HG03571 (cell line): ENCODE results near the gene TES.
"Not testable (repeated sequence)": the region's sequence is repeated elsewhere in the genome, so short reads cannot be mapped to it uniquely, and the experiment has no call there.

Source experiments
- ATAC-seq: cut with Tn5 transposase; IDR thresholded peaks from one replicate; pipeline ENCODE4 v1.9.1; 2021; ENCODE audit not compliant: unreplicated experiment

The TES gene

DNA sequence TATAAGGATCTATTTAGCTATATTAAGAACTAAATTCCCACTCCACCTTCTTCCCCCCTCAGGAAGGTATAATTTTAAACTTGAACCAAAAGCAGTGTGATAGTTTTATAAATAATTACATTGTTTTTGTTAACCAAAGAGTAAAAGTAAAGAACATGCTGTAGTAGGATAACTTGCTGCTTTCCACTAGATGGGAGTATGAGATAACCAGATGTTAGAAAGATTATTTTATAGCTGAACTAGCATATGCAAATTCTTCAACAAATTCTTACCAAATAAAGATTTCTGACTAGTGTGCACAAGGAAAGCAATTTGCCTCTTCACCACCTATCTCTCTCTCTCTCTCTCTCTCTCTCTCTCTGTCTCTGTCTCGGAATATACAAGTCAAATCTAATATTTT is 31.8 kb downstream of the TES start:
- ATAC-seq = no peak

DNA sequence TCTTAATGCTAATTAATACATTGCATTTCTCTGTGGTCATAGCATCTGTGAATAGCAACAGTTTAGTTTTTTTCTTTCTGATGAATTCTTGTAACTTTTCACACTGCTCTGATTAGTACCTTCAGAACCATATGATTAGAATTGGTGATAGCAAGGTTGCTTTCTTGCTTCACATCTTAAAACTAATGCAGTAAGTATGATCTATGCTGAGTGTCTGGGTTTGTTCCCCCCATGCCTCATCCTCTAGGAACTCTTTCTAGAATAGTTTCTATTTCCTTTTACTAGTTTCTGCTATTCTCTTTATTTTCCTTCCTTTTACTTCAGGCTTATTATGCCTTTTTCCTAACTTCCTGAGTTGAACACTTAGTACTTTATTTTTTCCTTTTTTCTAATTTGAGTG is 32.4 kb downstream of the TES start:
- ATAC-seq = no peak

DNA sequence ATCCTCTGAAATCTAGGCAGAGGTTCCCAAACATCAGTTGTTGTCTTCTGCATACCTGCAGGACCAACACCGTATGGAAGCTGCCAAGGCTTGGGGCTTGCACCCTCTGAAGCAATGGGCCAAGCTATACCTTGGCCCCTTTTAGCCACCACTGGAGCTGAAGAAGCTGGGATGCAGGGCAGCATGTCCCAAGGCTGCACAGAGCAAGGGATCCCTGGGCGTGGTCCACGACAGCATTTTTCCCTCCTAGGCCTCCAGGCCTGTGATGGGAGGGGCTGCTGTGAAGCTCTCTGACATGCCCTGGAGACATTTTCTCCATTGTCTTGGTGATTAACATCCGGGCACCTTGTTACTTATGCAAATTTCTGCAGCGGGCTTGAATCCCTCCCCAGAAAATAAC is 34.5 kb downstream of the TES start:
- ATAC-seq = not testable (repeated sequence)

DNA sequence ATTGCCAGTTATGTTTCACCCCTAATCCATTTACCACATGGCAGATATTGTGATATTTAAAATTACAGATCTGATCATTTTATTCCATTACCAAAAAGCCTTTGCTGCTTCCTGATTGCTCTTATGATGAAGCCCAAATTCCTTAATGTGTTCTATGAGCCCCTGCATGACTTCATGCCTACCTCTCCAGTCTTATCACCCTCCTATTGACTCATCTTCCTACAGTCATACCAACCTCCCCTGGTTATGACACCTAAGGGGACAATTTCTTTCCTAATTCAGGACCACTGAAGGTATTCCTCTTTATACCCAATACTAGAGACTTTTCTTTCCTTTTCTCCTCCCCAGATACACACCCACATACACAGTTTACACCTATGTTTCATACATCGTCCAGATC is 36.0 kb downstream of the TES start:
- no peak for ATAC-seq

DNA sequence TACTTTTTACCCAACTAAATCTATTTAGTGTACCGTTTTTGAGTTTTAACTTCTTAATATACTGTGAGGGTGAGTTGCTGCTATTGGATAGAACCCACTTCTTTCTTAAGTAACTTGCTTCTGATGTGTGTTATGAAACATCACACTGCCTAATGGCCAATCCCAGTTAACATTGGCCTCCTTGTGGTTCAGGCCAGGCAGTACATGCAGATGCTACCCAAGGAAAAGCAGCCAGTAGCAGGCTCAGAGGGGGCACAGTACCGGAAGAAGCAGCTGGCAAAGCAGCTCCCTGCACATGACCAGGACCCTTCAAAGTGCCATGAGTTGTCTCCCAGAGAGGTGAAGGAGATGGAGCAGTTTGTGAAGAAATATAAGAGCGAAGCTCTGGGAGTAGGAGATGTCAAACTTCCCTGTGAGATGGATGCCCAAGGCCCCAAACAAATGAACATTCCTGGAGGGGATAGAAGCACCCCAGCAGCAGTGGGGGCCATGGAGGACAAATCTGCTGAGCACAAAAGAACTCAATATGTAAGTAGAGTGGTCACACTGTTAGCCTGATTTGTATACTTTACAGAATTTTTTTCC is 39.7 kb downstream of the TES start:
- no peak for ATAC-seq

DNA sequence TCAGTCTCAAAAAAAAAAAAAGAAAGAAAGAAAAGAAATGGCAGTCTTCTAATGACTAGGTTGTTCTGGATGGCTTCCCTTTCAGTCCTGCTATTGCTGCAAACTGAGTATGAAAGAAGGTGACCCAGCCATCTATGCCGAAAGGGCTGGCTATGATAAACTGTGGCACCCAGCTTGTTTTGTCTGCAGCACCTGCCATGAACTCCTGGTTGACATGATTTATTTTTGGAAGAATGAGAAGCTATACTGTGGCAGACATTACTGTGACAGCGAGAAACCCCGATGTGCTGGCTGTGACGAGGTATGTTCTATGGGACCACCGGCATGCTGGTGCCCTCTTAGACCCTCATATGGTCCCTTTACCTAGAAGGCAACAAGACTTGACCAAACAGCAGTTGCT is 41.3 kb downstream of the TES start:
- no peak for ATAC-seq

DNA sequence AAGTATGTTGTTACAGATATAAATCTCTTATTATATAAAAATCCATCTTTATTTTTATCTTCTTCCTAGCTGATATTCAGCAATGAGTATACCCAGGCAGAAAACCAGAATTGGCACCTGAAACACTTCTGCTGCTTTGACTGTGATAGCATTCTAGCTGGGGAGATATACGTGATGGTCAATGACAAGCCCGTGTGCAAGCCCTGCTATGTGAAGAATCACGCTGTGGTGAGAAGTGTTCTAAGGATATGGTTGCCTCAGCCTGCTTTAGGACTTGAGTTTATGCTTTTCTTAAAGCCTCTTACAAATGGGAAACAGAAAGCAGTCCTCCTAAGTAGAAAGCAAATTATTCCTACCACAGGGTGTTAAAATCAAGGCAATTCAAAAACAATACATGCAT is 41.9 kb downstream of the TES start:
- ATAC-seq = no peak

DNA sequence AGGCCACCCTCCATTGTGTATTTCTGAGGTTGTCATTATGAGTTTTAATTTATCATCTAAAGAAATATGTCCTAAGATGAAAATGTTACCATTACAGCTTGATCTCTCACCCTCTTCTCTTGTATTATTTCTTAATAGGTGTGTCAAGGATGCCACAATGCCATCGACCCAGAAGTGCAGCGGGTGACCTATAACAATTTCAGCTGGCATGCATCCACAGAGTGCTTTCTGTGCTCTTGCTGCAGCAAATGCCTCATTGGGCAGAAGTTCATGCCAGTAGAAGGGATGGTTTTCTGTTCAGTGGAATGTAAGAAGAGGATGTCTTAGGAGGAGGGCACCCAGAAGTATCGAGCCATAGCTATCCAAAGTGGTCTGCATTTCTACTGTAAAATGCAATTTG is 46.8 kb downstream of the TES start:
- ATAC-seq = no peak

DNA sequence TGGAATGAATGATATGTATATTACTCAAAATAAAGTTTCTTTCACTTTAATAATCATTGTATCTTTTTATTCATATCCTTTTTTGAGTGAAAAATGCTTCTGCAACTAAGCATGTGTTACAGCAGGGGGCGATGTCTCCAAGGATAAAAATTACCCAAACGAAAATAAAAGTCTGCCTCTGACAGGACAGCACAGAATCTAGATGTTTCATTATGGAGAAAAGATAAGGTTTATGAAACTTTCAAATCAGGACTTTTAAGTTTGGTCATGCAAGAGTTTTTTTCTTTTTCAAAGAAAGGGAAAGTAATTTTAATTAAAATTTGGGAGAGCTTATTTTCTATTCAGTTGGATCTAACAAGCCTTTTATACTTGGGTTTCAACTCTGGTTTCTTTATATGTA is 48.4 kb downstream of the TES start:
- no peak for ATAC-seq

DNA sequence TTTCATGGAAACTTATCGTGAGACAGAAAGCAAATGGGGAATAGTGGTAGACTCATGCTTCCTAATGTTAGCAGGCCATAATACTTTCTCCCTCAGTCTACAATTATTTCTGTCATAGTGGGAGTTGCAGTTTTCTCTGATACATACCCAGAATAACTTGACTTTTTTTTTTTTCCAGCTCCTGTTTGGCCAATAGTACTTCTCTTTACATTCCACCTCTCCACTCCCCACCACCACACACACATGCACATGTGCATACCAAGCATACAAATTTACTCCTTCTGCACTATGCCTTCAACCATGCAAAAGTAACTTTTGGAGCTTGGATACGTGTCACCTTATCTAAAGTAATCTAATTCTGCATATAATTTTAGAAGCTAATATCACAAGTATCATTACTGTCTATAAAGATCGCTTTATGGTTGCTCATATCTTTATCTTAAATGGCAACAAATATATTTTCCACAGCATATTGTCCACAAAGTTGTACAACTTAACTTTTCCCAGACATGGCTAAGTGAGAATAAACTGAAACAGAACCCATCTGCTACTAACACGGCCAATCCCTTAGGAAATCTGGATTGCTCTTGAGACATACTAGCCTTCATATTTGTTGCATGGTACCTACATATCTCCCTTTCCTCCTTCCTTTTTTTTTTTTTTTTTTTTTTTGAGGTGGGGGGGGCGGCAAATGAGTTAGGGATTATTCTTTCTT is 49.0 kb downstream of the TES start:
- ATAC-seq = no peak

DNA sequence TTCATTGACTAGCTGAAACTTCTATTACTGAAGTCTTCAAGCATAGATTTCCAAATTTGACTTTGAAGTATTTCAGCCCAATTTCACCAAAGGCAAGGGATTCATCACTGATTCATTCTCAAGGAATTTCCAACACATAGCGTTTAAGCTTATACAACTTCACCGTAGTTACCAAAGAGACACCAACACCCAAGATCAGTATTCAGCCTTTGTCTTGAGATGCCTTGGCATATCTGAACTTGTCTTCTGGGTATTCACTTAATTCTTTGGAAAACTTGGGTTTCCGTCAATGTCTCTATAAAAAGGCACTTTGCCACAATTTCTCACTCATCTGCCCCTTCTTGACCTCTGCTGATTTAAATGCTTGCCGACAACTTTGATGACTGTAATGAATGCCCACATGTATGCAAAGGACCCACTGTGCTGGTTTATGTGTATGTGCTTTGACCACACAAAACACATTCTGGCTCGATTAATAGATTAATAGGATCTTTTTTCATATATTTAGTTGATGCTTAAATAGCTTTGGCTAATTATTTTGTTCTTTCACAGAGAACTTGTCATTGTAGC is 49.6 kb downstream of the TES start:
- no peak for ATAC-seq

DNA sequence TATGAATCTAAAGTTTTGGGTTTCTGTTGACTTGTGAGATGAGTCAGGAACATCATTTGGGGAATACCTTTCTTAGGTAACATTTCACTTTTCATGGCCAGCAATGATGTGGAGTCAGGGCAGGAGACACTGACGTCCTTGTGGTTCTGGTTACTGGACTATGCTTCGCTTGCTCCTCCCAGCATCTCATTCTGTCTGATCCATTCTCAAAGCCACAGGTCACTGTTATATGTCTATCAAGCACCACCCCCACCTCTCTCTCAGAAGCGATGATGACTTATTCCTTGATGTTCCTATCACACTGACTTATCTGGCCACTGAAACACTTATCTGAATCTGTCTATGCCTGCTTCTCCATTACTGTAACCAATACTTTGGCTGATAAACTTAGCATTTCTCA is 51.6 kb downstream of the TES start:
- ATAC-seq = no peak

DNA sequence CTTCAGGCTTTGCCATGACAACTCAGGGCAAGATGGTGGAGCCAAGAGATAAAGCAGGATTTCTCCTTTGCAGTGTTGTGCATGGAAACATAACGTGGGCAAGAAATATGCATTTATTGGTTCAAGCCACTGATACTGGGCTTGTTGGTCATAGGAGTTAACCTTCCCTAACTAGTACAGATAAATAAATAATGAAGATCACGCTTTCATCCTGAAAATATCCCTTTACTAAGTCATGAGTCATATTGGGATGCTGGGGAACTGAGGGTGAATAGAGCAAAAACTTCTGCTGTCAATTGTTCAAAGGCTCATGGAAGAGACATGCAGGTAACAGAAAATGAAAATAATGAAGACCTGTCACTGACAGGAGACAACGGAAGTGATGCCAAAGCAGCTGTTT is 55.5 kb downstream of the TES start:
- ATAC-seq = no peak

DNA sequence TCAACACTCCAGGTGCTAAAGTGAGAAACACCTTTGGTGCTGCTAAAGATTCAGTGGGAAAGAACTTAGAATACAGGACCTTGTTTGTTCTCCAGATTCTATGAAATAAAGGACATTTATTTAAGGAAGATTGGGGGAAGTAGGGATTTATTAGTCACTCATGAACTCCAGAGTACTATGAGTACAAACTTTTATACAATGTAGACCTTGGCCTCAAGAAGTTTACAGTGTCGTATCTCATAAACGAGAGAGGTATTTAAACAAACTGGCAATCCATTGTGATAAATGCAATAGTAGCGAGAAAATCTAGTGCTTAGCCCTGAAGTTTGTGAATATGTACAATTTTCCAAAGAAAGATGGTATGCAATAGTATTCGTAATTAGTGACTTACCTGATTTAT is 59.1 kb downstream of the TES start:
- no peak for ATAC-seq

DNA sequence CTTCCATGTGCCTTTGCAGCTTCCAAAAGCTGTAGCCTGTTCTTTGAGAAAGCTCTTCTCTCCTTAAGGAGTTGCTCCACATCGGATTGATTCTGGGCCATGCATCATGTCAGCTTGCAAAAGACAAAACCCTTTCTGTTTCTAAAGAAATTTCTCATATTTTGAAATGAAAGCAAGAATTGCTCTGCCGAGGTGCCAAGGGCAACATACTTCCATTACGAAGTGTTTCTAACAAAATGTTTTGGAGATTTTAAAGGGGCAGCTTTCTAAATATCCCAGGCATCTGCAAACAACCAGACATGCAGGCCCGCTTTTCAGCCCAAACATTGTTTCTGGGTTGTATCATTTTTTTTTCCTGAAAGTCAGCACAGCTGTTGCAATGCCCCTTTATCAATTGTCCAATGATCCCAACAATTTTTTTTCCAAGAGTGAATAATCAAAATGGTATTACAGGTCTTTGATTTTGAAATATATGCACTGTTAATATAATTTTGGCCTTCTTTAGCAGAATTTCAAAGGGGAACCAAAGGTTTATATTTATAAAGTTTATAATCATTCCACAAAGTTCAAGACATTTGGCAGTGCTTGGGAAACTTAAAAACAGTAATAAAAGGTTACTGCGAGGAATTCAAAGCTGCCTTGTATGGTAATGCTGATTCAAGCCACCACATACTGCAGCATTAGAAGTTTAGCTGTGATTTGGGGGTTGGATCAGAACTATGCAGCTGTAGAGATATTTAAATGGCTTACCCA is 61.0 kb downstream of the TES start:
- no peak for ATAC-seq

DNA sequence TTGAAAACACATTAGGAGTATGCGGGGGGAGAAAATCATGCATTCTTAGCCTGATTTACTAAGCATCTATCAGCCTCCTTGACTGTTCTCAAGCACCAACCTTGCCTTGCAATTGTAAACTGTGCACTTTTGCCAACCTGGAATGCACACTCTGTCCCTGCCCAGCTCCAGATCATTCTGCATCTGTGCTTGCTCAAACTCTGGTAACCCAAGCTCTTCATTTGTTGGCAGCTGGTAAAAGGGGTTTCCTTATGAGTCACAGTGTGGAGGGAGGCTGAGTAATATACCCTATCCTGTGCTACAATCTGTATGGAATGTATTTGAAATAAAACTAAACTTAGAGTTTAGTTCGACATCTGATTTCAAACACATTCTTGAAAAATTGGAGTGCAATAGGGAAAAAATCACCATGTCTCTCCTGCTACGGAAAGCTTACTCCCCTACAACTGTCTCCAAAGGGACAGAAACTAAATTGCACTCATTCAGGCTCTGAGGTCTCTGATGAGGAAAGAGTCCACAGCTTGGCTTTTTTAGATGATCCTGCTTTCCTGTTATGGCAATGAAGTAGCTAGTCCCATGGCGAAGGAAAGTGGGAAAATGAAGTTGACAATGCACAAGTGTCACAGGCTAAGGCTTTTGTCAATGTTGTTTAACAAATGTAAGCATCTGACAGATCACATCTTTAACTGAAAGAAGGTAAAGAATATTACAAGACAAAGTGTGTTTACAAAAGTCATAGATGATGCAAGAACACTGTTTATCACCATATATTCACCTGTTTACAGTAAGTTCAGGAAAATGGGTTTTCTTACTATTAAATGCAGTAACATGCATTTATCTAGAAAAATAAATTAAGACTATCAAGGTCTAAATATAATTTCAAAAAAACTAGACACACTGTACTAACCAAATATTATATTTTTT is 61.9 kb downstream of the TES start:
- ATAC-seq = no peak

DNA sequence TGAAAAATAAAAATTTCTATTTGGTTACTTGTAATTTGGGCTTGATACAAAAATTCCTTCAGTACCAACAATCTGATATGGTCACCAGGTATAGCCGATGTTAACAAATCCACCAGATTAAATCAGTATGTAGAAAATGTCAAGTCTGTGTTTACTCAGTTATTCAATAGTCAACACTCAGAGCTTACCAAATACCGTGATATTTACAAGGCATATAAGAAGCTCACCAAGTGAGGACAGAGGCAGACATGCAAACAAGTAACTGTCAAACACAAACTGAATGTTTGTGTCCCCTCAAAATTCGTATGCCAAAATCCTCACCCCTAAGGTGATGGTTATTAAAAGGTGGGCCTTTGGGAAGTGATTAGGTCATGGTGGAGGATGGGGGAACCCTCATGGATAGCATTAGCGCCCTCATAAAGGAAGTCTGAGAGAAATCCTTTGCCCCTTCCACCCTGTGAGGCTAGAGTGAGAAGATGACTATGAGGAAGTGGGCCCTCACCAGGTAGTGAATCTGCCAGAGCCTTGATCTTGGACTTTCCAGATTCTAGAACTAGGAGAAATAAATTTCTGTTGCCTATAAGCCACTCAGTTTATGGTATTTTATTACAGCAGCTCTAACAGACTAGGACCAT is 63.1 kb downstream of the TES start:
- ATAC-seq = no peak

DNA sequence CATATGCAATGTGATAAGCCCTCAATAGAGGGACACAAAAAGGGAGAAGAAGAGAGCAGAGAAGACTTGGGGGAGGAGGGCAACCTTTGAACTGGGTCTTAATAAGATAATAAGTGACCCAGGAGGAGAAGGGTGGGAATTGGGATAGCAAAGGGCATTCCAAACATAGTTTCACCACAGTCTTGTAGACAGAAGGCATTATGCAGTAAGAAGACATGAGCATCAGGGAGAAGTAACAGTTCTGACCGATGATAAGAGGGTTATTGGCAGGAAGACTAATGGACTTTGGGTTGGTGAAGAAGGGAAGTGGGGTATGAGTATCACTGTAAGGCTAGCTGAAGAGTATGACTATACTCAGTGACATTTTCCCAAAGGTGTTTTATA is 63.6 kb downstream of the TES start:
- ATAC-seq = no peak

DNA sequence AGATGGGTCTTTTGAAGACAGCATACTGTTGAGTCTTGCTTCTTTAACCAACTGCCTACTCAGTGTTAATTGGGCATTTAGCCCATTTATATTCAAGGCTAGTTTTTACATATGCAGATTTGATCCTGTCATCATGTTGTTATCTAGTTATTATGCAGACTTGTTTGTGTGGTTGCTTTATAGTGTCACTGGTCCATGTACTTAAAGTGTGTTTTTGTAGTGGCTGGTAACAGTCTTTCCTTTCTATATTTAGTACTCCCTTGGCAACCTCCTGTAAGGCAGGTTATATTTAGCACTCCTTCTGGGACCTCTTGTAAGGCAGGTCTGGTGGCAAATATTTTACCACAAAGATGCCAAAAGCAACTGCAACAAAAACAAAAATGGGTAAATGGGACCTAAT is 66.7 kb downstream of the TES start:
- no peak for ATAC-seq

DNA sequence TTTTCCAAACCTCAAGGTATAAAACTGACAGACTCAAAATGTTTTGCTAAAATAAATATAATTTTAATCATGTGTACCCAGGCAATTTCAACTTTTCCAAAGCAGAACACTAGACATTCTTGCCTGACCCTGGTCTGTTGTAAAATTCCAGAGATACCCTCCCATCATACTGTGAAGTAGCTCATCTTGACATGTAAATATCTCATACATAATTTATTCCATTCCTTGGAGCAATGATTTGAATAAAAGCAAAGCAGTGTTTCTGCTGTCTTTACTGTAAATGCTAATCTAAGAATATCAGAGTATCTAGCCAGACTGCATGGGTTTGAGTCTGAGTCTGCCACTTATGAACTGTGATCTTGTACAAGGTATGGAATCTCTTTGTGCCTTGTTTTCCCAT is 68.9 kb downstream of the TES start:
- ATAC-seq = no peak

DNA sequence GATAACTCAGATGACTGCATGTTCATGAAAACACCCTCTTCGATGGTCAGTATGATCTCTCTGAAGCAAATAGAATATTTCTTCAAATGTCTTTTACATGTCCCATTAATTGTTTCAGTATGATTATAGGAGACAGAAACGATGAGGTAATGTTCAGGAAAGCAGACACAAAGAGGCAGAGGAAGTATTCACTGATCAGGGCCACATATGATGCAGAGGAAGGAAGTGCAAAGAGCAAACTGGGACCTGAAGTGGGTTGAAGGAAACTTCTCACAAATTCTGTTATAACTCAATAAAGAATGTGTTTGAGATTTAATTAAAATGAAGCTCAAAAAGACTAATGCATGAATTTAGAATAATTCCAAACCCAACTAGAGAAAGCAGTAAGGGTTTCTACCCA is 70.5 kb downstream of the TES start:
- no peak for ATAC-seq
